A673 (cell line): ENCODE measurements around the gene CFAP221. TPM values are rescaled to one million over a fixed set of nuclear protein-coding genes. Genes with fewer than 3 reads are reported as not detected.
A peak's percentile ranks its signal among the peaks of the same experiment; 100 is the strongest.

Experiments used
- BruUV-seq: library from RNA; stranded (reverse); fragments of 400-500 nt; replicated peaks from 2 replicates; lab custom pipeline; 2021; lab: Mats Ljungman, UMichigan
- CTCF ChIA-PET: fragments of 300-600 bp; sonication (Branson Sonifier 250); formaldehyde crosslinking; loops from one replicate; lab custom pipeline; 2022; ENCODE audit warnings: antibody characterized with exemption; lab: Charles Lee
- POLR2A ChIA-PET: fragments of 300-600 bp; sonication (Branson Sonifier 250); formaldehyde crosslinking; loops from one replicate; lab custom pipeline; 2022; ENCODE audit warnings: antibody characterized with exemption; ENCODE audit not compliant: low non-redundant PET; lab: Charles Lee
- DNase-seq: peaks from one replicate; pipeline ENCODE4 v3.0.0-alpha.2; 2015; ENCODE audit warnings: low spot score
- H3K27ac ChIP-seq: fragments of 200-600 bp; sonication (generic); 2 replicates; pipeline ENCODE4 v1.5.1; 2016; ENCODE audit warnings: mixed run types, low read depth, mild to moderate bottlenecking, mixed read lengths, antibody characterized with exemption, low read length; ENCODE audit not compliant: poor library complexity, severe bottlenecking
- H3K27me3 ChIP-seq: fragments of 200-600 bp; sonication (generic); replicated peaks from 2 replicates; pipeline ENCODE4 v1.6.1; 2017; ENCODE audit warnings: mixed run types, low read depth, mild to moderate bottlenecking, mixed read lengths, antibody characterized with exemption, low read length; ENCODE audit not compliant: insufficient read depth, poor library complexity
- H3K36me3 ChIP-seq: fragments of 200-600 bp; sonication (generic); 2 replicates; pipeline ENCODE4 v1.6.1; 2016; ENCODE audit warnings: mixed run types, mild to moderate bottlenecking, mixed read lengths, antibody characterized with exemption, low read length; ENCODE audit not compliant: insufficient read depth, poor library complexity, severe bottlenecking
- H3K4me1 ChIP-seq: fragments of 200-600 bp; sonication (generic); 2 replicates; pipeline ENCODE4 v1.6.1; 2017; ENCODE audit warnings: mixed run types, mild to moderate bottlenecking, mixed read lengths, antibody characterized with exemption, low read length; ENCODE audit not compliant: insufficient read depth, poor library complexity, severe bottlenecking
- H3K4me3 ChIP-seq: fragments of 200-600 bp; sonication (generic); 2 replicates; pipeline ENCODE4 v1.5.1; 2016; ENCODE audit warnings: low read depth, mixed run types, mild to moderate bottlenecking, mixed read lengths, low read length; ENCODE audit not compliant: poor library complexity, severe bottlenecking
- H3K9me3 ChIP-seq: fragments of 200-600 bp; sonication (generic); 2 replicates; pipeline ENCODE4 v1.6.1; 2016; ENCODE audit warnings: mixed run types, low read depth, mild to moderate bottlenecking, mixed read lengths, antibody characterized with exemption, low read length; ENCODE audit not compliant: poor library complexity, severe bottlenecking
- CTCF ChIP-seq: fragments of 300-800, 200-600 bp; sonication (generic); conservative IDR thresholded peaks from 2 replicates; pipeline ENCODE4 v1.5.1; 2017; ENCODE audit warnings: low read depth, mild to moderate bottlenecking, antibody characterized with exemption, low read length, moderate library complexity, mixed read lengths
- EZH2 ChIP-seq: fragments of 200-600 bp; sonication (generic); IDR thresholded peaks from 2 replicates; pipeline ENCODE4 v1.6.1; 2017; ENCODE audit warnings: borderline replicate concordance, low read depth, mild to moderate bottlenecking, mixed read lengths, antibody characterized with exemption, low read length; ENCODE audit not compliant: poor library complexity, severe bottlenecking
- intact Hi-C: fragments of 100-400 bp; cut with micrococcal nuclease; formaldehyde crosslinking; loops from one replicate; pipeline ENCODE4 v1.10.0; 2022; ENCODE audit not compliant: unreplicated experiment
- total RNA-seq: library from RNA; stranded (reverse); gene quantifications from 2 replicates; pipeline ENCODE4 v1.2.3, GENCODE V29; 2021

Gene CFAP221
- total RNA-seq, 1 experiment from 2014 or later = 1.5 TPM

- Histone ChIP-seq H3K4me3 (no peak overlapping the region), H3K27me3 (no peaks in the 10 kb centered on the region), H3K27ac (no peak overlapping the region), H3K9me3 (no peaks in the 10 kb centered on the region), H3K36me3 (no peaks in the 10 kb centered on the region), H3K4me1 (no peaks in the 10 kb centered on the region)
- DNase-seq = no peak
- TF ChIP-seq EZH2 (no peak), CTCF (no peak)
- no TSS peak for BruUV-seq
- POLR2A ChIA-PET = no interaction called here
- CTCF ChIA-PET = no interaction called here
- intact Hi-C loops = no loop called here
These were observed 106.7 kb downstream of the CFAP221 start for GRCh38 chr2:119650846-119651370.

DNA sequence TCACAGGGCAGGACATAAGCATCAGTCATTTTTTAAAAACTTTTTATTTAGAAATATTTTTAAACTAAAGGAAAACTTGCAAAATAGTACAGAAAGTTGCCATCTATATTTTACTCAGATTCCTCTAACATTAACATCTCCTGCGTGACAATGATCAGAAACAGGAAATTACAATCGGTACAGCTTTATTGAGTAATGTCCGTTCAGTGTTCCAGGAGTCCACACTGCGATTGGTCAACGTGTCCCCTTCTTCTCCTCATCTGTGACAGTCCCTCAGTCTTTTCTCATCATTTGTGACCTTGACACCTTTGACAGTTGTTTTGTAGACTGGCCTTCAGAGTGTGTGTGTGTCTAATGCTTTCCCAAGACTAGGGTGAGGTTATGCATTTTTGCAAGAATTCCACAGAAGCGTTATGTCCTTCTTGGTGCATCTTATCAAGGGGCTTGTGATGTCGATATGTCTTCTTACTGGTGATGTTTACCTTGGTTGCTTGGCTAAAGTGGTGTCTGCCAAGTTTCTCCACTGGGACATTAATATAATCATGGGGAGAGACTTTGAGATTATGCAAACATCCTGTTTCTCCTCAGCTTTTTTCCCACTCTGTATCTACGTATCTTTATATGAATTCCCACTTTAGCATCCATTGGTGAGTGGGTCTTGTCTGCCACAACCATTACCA is 113.4 kb downstream of the CFAP221 start:
- ChIA-PET POLR2A (no interaction called here), CTCF (no interaction called here)
- no peaks in the 10 kb centered on the region for H3K9me3 ChIP-seq
- H3K4me1 ChIP-seq = no peaks in the 10 kb centered on the region
- TF ChIP-seq EZH2 (no peak), CTCF (no peak)
- no peaks in the 10 kb centered on the region for H3K36me3 ChIP-seq
- intact Hi-C loops = no loop called here
- no peak overlapping the region for H3K4me3 ChIP-seq
- no TSS peak for BruUV-seq
- H3K27me3 ChIP-seq = no peaks in the 10 kb centered on the region
- DNase-seq = no peak
- H3K27ac ChIP-seq = no peak overlapping the region

GRCh38 chr2:119659601-119660342 is 115.5 kb downstream of the CFAP221 start:
- BruUV-seq = no TSS peak
- CTCF ChIA-PET = no interaction called here

More at GRCh38 chr2:119659601-119660342, 115.5 kb downstream of the CFAP221 start:
- H3K27ac ChIP-seq = no peak overlapping the region
- no peaks in the 10 kb centered on the region for H3K27me3 ChIP-seq
- peak; percentile 54 for DNase-seq
- no peaks in the 10 kb centered on the region for H3K9me3 ChIP-seq
- H3K4me1 ChIP-seq = no peaks in the 10 kb centered on the region
- no peak overlapping the region for H3K4me3 ChIP-seq
- TF ChIP-seq CTCF (peak; percentile 92), EZH2 (no peak)
- no peaks in the 10 kb centered on the region for H3K36me3 ChIP-seq
- POLR2A ChIA-PET = no interaction called here
- intact Hi-C loops = loop anchor here (1.0 to 10.0 kb wide), 5 partner anchors 142 to 775 kb away; no protein-coding TSS in a partner anchor
